Skin of body (tissue), 2 donors: Measurements from ENCODE around the gene FNTB. TPM values are rescaled to one million over a fixed set of nuclear protein-coding genes. Genes with fewer than 3 reads are reported as not detected.

Experiments used
- DNase-seq: peaks from one replicate; lab custom pipeline; 2025; lab: John Stamatoyannopoulos, UW
- total RNA-seq: library from RNA; depleted of rRNA; stranded (reverse); fragments of >200 nt; gene quantifications from one replicate; pipeline ENCODE4 v1.2.3, GENCODE V29; 2014

Gene FNTB
- total RNA-seq, 1 donor from 2014 or later, result 16.5 TPM

DNA sequence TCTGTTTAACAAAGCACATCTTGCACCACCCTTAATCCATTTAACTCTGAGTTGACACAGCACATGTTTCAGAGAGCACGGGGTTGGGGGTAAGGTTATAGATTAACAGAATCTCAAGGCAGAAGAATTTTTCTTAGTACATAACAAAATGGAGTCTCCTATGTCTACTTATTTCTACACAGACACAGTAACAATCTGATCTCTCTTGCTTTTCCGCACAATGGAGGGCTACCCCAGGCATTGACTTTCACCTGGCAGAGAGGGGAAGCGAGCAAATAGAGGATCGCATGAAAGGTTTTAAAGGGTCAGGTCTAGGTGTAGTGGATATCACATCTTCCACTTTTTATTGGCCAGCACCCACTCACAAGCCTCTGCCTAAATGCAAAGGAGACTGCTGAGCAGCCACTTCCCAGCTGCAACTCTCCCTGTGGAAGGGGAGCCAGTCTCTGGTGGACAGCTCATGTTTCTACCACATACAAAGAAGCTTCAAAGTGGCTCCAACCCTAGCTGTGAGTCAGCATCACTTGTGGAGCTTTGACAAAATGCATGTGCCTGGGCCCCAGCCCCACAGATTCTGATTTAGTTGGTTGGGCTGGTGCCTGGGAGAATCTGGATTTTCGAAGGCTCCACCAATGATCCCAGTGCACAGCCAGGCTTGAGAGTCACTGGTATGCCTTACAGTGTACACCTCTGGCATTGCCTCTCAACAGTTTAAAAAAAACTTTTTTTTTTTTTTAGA lies 7.2 kb upstream of the FNTB start:
- no peak for DNase-seq

DNA sequence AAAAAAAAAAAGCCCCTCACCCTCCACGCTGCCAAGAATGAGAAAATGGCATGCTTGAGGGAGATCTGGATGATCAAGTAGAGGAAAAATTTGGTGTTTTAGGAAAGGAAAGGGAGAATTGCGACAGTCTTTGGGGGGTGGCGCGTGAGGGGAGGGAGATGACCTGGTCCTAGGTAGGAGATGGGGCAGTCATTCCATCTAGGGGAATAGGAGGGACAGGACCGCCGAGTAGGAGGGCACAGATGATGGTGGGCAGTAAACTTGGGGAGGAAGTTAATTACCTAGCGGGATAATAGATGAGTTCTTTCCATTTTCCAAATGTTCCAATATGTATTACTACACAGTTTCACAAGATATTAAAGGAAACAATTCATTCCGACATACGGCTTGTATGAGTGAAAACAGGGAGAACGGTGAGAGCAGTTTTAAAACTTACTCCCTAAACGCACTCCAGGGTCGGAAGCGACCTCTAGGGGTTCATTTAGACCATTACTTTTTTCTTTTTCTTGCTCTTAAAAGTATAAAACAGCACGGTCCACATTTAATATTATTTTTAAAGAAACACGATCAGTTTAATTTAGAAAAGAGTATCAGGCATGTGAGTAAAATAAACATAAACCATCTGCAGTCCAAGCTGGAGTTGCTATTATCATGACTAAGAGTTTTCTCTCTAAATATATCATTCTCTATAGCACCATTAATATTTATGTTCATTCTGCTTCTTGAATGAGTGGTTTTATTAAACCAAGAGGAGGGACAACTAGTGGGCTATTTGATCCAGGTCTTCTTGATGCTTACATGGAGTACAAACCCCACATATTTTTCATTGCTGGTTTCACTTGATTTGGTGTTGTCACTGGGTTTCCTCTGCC lies 3.0 kb upstream of the FNTB start:
- DNase-seq, result peak; percentile 22

GRCh38 chr14:64987438-64987767 lies 708 bp downstream of the FNTB start:
- no peak for DNase-seq

- DNase-seq, result no peak
Observed at GRCh38 chr14:64990296-64990695, 3.6 kb downstream of the FNTB start.

- DNase-seq, result no peak
Observed at GRCh38 chr14:64990939-64991338, 4.2 kb downstream of the FNTB start.

DNA sequence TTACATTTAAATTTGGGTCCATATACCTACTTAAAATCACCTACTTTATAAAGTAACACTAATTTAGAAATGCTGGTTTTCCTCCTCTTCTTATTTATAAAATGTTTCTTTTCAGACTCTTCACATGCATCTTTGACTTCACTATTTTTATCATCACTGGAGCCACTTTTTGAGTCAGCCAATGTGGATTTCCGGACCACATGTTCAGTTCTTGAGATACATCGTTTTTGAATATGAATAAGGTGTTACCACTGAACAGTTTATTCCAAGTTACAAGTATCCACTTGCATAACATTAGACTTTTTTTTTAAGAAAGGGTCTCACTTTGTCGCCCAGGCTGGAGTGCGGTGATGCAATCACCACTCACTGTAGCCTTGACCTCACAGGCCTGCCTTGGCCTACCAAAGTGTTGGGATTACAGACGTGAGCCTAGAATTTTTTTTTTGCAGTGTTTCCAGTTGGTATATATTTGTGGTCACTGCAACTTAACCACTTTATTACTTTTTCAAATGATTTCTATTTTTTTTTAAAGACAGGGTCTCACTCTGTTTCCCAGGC lies 5.7 kb downstream of the FNTB start:
- no peak for DNase-seq

DNA sequence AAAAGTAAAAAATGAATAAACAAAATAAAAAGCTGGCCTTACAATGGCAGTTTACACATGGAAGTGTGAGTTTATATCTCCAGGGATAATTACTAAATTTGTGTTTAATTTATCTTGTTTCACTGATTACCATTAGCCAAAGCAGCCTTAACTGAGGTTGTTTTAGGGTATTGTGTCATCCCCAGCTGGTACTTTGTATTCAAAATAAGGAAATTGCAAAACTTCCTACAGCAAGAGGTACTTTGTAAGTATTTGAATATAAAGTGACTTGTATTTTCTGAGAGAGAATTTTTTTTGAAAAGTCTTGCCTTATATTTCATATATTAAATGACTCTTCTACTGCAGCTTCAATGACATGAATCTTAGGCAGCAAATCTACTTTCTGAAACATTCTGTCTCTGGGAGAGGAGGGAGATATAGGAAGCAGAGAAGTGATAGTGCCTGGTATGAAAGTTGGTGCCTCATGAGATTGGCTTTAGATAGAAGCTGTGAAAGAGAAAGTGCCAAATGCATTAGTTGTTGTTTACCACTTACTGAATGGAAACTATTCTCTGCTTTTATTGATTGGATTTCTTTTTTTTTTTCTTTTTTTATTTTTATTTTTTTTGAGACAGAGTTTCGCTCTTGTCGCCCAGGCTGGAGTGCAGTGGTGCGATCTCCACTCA lies 6.7 kb downstream of the FNTB start:
- DNase-seq, result no peak

- DNase-seq, result no peak
Observed at GRCh38 chr14:64994540-64994939, 7.8 kb downstream of the FNTB start.

DNA sequence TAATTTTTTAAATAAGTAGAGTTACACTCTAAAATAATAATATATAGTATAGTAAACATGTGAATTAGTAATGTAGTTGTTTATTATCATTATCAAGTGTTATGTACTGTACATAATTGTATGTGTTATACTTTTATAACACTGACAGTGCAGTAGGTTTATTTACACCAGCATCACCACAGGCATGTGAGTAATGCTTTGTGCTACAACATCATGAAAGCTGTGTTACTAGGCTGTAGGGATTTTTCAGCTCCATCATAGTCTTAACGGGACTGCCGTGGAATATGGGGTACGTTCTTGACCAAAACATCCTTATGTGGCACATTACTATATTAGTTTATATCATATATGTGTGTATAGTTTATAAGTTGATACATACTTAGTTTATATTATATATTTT lies 8.6 kb downstream of the FNTB start:
- no peak for DNase-seq

GRCh38 chr14:64997108-64997794 lies 10.6 kb downstream of the FNTB start:
- no peak for DNase-seq

- DNase-seq, result no peak
Observed at GRCh38 chr14:64998455-64998931, 11.8 kb downstream of the FNTB start.

GRCh38 chr14:65000898-65001591 lies 14.3 kb downstream of the FNTB start:
- DNase-seq, result no peak

DNA sequence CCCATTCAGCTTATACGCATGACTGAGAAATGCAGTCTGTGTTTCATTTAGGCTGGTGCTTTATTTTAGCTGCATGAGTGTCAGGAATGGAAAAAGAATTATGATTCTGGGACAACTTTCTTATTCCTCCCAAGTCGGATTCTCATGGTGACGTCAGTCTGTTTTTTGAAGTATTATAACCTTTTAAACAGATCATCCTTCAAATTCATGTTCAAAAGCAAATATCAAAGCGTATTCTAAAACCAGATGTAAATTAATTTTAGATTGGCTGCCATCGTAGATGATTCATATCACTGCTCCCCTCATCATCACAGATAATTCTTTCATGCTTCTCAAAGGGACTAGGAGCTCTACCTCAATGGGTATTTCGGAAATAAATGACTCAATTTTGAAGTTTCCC lies 15.0 kb downstream of the FNTB start:
- no peak for DNase-seq

DNA sequence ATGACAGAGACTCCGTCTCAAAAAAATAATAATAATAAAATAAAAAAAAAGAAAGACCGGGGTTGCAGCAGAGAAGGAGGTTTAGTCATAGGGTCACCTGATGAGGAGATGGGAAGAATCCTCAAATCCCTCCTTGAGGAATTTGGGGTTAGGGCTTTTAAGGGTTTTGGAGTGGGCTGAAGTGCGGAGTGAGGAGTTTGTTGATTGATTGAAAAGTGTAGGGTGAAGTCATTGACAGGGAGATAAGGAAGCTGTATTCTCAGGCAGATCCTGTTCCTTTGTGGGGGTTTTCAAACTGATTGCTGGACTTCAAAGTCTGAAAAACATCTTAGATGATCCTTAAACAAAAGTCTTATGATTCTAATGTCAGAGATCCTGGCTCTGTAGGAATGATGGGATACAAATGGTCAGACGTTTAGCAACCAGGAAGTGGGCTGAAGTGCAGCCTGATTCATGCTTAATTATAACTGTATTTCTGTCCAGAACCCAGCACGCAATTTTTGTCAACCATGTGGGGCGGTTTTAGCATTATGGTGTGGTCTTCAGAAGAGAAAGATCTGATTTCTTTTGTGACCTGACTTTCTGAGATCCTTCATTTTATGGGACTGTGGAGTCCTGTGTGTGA lies 16.0 kb downstream of the FNTB start:
- DNase-seq, result no peak

DNA sequence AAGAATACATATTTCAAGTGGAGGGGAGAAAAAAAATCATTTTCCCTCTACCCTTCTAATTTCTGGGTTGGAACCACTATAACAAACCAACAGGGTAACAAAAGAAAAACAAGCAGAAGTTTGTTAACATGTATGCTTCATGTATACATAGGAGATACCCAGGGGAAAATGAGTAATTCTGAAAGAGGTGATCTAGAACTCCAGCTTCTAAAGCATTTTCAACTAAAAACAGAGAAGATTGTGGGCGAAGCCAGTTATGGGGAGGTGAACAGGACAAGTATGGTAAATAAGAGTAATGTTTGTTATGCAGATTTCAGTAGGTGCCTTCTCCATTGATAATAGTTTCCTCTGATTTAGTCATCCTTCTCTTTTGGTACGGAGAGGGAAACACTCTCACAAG lies 16.7 kb downstream of the FNTB start:
- DNase-seq, result no peak

- no peak for DNase-seq
Observed at GRCh38 chr14:65006261-65006721, 19.6 kb downstream of the FNTB start.

GRCh38 chr14:65007202-65007601 lies 20.5 kb downstream of the FNTB start:
- DNase-seq, result no peak

- no peak for DNase-seq
Observed at GRCh38 chr14:65010211-65010931, 23.7 kb downstream of the FNTB start.

GRCh38 chr14:65011538-65011937 lies 24.8 kb downstream of the FNTB start:
- no peak for DNase-seq
